ENCODE results near the gene PLA2G5.
"Not testable (repeated sequence)": the region's sequence is repeated elsewhere in the genome, so short reads cannot be mapped to it uniquely, and the experiment has no call there.

Gene PLA2G5, protein sequence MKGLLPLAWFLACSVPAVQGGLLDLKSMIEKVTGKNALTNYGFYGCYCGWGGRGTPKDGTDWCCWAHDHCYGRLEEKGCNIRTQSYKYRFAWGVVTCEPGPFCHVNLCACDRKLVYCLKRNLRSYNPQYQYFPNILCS

DNA sequence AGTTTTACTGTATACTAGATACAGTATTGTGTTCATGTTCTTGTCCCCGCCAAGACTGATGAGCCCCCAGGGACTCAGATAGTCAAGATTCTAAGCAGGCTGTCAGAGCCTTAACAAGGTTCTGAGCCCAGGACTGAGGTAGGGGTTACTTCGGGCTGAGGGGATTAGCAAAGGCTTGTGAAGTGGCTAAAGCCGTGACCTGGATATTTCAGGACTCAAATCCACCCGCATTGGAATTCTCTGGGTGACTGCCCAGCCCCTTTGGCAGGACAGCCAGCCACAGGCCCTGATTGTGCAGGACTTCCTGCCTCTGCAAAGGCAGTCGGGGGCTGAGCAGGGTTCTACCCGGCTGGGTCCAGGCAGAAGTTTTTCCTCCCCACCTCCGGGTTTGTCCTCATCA, at the start of gene PLA2G5:
Gene PLA2G5, plus strand, starts transcription at position 321 of the 400 bp plus-strand sequence. CDS start 14,637 bp downstream, outside the sequence.
- Histone ChIP-seq H3K4me1 (ENCODE audit: control insufficient read depth, low read depth, low read length) (no peaks in the 10 kb centered on the region), H3K9ac (ENCODE audit: low read length) (no peak within 1 kb of the TSS), H3K4me3 (ENCODE audit: low read length) (no peak within 1 kb of the TSS), H3K9me3 (ENCODE audit: control insufficient read depth, low read depth, low read length) (no peaks in the 10 kb centered on the region), H3K36me3 (ENCODE audit: control insufficient read depth, low read depth, low read length) (no peaks in the 10 kb centered on the region), H3K27ac (ENCODE audit: low read length) (no peak within 1 kb of the TSS), H3K27me3 (ENCODE audit: control insufficient read depth, insufficient read depth, low read length) (no peaks in the 10 kb centered on the region)

DNA sequence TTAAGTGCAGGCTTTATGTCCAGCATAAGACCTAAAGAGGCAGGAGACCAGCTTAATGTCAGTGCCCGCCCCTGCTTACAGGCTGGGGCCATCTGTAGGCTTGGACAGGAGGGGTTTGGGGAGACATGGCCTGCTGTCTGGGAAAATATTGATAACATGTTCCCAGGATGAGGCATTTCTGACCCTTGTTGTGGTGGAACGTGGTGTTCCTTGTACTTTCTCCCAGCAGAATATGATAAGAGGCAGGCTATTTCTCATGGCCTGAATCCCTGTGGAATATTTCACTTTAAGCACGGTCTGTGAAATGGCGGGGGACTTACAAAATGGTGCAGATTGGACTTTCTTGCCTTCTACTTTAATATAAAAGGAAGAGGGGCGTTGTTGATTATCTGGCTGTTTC, 41.9 kb upstream of the PLA2G5 start:
- Histone ChIP-seq H3K27me3 (ENCODE audit: control insufficient read depth, insufficient read depth, low read length) (no peaks in the 10 kb centered on the region), H3K4me1 (ENCODE audit: control insufficient read depth, low read depth, low read length) (no peaks in the 10 kb centered on the region), H3K36me3 (ENCODE audit: control insufficient read depth, low read depth, low read length) (no peaks in the 10 kb centered on the region), H3K9ac (ENCODE audit: low read length) (no peak overlapping the region), H3K4me3 (ENCODE audit: low read length) (no peak overlapping the region), H3K9me3 (ENCODE audit: control insufficient read depth, low read depth, low read length) (no peaks in the 10 kb centered on the region), H3K27ac (ENCODE audit: low read length) (no peak overlapping the region)

DNA sequence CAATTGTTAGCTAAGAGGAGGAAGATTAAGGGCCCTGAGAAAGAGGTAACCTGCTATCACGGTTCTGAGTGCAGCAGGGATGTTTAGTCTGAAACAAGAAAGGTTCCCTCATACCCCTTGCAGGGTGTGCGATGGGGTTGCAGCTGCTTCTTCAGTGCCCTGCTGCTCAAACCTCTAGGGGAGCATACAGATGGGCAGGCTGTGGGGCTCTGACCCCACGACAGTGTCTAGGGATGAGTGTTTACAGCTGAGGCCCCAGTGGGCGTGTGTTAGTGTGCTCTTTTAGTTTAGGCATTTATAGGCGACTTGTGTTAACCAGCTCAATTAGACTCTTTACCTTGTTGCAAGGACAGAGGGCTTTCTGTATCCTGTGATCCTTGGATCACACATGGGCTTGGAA, 41.3 kb upstream of the PLA2G5 start:
- Histone ChIP-seq H3K9me3 (ENCODE audit: control insufficient read depth, low read depth, low read length) (no peaks in the 10 kb centered on the region), H3K27ac (ENCODE audit: low read length) (no peak overlapping the region)

DNA sequence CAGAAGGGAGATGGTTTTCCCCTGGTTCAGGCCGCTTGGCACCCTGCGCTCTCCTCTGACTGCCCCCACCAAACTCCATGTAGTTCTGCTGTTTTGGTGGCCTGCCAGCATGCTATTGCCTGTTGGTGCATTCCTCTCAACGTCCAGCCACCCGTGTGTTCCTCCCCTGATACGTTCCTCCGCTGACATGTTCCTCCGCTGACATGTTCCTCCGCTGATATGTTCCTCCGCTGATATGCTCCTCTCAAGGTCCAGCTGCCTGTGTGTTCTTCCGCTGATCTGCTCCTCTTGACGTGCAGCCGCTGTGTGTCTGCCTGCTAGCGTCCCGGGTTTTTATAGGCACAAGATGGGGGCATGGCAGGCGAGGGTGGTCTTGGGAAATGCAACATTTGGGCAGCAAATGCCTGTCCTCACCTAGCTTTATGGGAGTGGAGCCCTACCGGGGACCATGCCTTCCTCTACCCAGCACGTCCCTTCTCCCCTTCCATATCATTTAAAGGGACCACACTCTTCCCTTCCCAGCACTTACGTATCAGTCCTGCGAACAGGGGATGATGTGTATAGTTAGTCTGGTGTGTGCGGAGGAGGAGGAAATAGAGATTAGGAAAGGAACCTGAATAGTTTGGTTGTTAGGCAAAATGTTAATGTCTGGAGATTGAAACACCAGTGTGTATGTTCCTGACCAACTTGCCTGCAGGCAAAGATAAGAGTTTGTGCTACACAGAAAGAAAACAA, 40.6 kb upstream of the PLA2G5 start:
- Histone ChIP-seq H3K27ac (ENCODE audit: low read length) (no peak overlapping the region), H3K9ac (ENCODE audit: low read length) (no peak overlapping the region), H3K27me3 (ENCODE audit: control insufficient read depth, insufficient read depth, low read length) (no peaks in the 10 kb centered on the region), H3K36me3 (ENCODE audit: control insufficient read depth, low read depth, low read length) (no peaks in the 10 kb centered on the region), H3K9me3 (ENCODE audit: control insufficient read depth, low read depth, low read length) (no peaks in the 10 kb centered on the region), H3K4me3 (ENCODE audit: low read length) (no peak overlapping the region), H3K4me1 (ENCODE audit: control insufficient read depth, low read depth, low read length) (no peaks in the 10 kb centered on the region)

More for the DNA sequence above, 41.3 kb upstream of the PLA2G5 start:
- Histone ChIP-seq H3K4me1 (ENCODE audit: control insufficient read depth, low read depth, low read length) (no peaks in the 10 kb centered on the region), H3K4me3 (ENCODE audit: low read length) (no peak overlapping the region), H3K36me3 (ENCODE audit: control insufficient read depth, low read depth, low read length) (no peaks in the 10 kb centered on the region), H3K27me3 (ENCODE audit: control insufficient read depth, insufficient read depth, low read length) (no peaks in the 10 kb centered on the region), H3K9ac (ENCODE audit: low read length) (no peak overlapping the region)

DNA sequence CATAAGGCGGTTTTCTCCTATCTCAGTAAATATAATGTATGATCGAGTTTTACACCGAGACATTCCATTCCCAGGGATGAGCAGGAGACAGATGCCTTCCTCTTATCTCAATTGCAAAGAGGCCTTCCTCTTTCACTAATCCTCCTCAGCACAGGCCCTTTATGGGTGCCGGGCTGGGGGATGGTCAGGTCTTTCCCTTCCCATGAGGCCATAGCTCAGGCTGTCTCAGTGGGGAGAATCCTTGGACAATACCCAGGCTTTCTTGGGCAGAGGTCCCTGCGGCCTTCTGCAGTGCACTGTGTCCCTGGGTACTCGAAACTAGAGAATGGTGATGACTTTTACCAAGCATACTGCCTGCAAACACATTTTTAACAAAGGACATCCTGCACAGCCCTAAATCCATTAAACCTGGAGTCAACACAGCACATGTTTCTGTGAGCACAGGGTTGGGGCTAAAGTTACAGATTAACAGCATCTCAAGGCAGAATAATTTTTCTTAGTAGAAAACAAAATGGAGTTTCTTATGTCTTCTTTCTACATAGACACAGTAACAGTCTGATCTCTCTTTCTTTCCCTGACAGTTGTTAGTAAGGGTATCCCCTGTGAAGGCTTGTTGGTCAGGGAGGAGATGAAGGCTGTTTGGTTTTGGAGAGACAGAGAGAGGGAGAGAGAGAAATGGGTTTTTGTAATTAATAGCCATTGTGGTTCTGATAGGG, 39.4 kb upstream of the PLA2G5 start:
- H3K27ac ChIP-seq (ENCODE audit: low read length); H3K9ac ChIP-seq (ENCODE audit: low read length); H3K4me3 ChIP-seq (ENCODE audit: low read length); H3K36me3 ChIP-seq (ENCODE audit: control insufficient read depth, low read depth, low read length); H3K9me3 ChIP-seq (ENCODE audit: control insufficient read depth, low read depth, low read length); H3K4me1 ChIP-seq (ENCODE audit: control insufficient read depth, low read depth, low read length); H3K27me3 ChIP-seq (ENCODE audit: control insufficient read depth, insufficient read depth, low read length): not testable (repeated sequence)

DNA sequence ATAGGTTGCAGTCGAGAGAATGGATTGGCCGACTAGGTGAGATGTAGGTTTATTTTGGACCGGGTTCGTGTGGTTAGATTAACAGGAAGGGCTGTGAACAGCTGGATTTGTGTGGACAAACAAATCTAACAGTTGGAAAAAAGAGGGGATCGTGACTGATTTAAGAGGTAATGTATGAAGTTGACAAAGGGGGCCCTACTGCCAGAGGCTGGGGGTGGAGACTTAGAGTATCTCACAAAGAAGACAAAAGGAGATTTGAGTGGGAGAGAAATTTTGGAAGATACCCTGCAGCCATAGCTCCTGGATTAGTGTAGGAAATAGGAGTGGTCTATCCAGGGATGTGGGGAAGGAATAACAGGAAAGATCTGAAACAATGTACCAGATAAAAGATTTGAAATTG, 38.8 kb upstream of the PLA2G5 start:
- no peaks in the 10 kb centered on the region for H3K4me1 ChIP-seq (ENCODE audit: control insufficient read depth, low read depth, low read length)
- no peaks in the 10 kb centered on the region for H3K9me3 ChIP-seq (ENCODE audit: control insufficient read depth, low read depth, low read length)
- H3K4me3 ChIP-seq (ENCODE audit: low read length), result no peak overlapping the region
- no peaks in the 10 kb centered on the region for H3K36me3 ChIP-seq (ENCODE audit: control insufficient read depth, low read depth, low read length)
- H3K9ac ChIP-seq (ENCODE audit: low read length), result no peak overlapping the region
- H3K27ac ChIP-seq (ENCODE audit: low read length), result no peak overlapping the region
- H3K27me3 ChIP-seq (ENCODE audit: control insufficient read depth, insufficient read depth, low read length), result no peaks in the 10 kb centered on the region

DNA sequence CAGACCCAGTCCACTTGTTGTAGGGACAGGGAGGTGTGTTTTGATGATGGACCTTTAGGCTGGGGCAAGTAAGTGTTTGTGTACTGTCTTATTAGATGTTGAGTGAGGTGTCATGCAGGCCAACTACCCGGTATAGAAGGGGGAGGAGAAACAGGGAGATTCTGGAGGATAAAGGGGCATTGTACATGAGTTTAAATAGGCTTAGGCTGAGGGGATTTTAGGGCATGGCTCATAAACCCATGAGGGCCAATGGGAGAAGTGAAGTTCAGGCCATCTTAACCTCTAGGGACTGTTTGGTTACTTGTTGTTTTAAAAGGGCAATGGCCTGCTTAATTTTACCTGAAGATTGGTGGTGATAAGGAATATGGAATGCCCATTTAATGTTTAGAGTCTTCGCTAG, 38.2 kb upstream of the PLA2G5 start:
- Histone ChIP-seq H3K36me3 (ENCODE audit: control insufficient read depth, low read depth, low read length) (no peaks in the 10 kb centered on the region), H3K9ac (ENCODE audit: low read length) (no peak overlapping the region), H3K9me3 (ENCODE audit: control insufficient read depth, low read depth, low read length) (no peaks in the 10 kb centered on the region), H3K4me1 (ENCODE audit: control insufficient read depth, low read depth, low read length) (no peaks in the 10 kb centered on the region), H3K4me3 (ENCODE audit: low read length) (no peak overlapping the region), H3K27me3 (ENCODE audit: control insufficient read depth, insufficient read depth, low read length) (no peaks in the 10 kb centered on the region), H3K27ac (ENCODE audit: low read length) (no peak overlapping the region)

DNA sequence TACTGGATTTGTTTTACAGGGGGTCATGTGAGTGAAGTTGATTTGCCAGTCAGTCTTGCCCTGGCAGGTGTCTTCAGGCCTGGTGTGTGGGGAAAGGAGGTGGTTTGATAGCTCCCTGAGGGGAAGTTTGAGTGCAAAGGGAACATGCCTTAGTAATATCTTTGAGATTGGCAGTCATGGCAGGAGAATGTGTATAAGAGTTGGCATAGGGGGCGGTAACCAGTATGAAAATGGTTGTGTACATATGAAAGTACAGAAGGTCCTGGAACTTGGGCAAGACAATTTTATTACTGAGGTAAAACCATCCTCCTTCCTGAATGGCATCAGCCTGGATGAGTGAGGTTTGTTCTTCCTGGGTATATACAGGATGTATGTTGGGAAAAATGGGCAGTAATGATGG, 37.6 kb upstream of the PLA2G5 start:
- H3K9ac ChIP-seq (ENCODE audit: low read length), result no peak overlapping the region
- no peaks in the 10 kb centered on the region for H3K4me1 ChIP-seq (ENCODE audit: control insufficient read depth, low read depth, low read length)
- H3K4me3 ChIP-seq (ENCODE audit: low read length), result no peak overlapping the region
- H3K27ac ChIP-seq (ENCODE audit: low read length), result no peak overlapping the region
- no peaks in the 10 kb centered on the region for H3K27me3 ChIP-seq (ENCODE audit: control insufficient read depth, insufficient read depth, low read length)
- H3K36me3 ChIP-seq (ENCODE audit: control insufficient read depth, low read depth, low read length), result no peaks in the 10 kb centered on the region
- H3K9me3 ChIP-seq (ENCODE audit: control insufficient read depth, low read depth, low read length), result no peaks in the 10 kb centered on the region

DNA sequence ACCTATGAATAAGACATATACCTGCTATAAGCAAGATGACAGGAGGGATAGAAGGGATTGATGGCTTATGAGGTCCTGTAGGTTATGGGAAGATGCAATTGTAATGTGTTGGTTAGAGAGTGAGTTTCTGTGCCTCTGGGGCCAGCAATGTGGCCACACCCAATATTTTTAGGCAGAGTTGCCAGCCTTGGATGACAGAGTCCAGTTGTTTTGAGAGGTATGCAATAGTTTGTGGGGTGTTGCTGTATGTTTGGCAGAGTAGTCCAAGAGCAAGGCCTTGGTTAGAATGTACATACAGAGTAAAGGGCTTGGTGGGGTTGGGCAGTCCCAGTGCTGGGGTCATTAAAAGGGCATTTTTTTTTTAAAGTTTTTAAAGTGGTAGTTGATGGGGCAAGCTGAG, 36.6 kb upstream of the PLA2G5 start:
- no peak overlapping the region for H3K4me3 ChIP-seq (ENCODE audit: low read length)
- H3K4me1 ChIP-seq (ENCODE audit: control insufficient read depth, low read depth, low read length), result no peaks in the 10 kb centered on the region
- no peaks in the 10 kb centered on the region for H3K27me3 ChIP-seq (ENCODE audit: control insufficient read depth, insufficient read depth, low read length)
- no peaks in the 10 kb centered on the region for H3K36me3 ChIP-seq (ENCODE audit: control insufficient read depth, low read depth, low read length)
- no peaks in the 10 kb centered on the region for H3K9me3 ChIP-seq (ENCODE audit: control insufficient read depth, low read depth, low read length)
- H3K9ac ChIP-seq (ENCODE audit: low read length), result no peak overlapping the region
- H3K27ac ChIP-seq (ENCODE audit: low read length), result no peak overlapping the region

DNA sequence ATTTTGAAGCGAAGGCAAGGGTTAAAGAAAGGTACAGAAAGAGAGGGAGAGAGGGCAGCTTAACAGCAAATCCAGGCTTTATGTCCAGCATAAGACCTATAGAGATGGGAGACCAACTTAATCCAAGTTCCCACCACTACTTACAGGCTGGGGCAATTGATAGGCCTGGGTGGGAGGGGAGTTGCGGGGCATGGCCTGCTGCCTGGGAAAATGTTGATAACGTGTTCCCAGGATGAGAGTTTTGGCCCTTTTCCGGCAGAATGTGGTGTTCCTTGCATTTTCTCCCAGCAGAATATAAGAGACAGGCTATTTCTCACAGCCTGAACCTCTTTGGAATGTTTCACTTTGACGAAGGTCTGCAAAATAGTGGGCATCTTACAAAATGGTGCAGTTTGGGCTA, 34.9 kb upstream of the PLA2G5 start:
- Histone ChIP-seq H3K9ac (ENCODE audit: low read length) (no peak overlapping the region), H3K4me1 (ENCODE audit: control insufficient read depth, low read depth, low read length) (no peaks in the 10 kb centered on the region), H3K4me3 (ENCODE audit: low read length) (no peak overlapping the region), H3K36me3 (ENCODE audit: control insufficient read depth, low read depth, low read length) (no peaks in the 10 kb centered on the region), H3K27me3 (ENCODE audit: control insufficient read depth, insufficient read depth, low read length) (no peaks in the 10 kb centered on the region), H3K9me3 (ENCODE audit: control insufficient read depth, low read depth, low read length) (no peaks in the 10 kb centered on the region), H3K27ac (ENCODE audit: low read length) (no peak overlapping the region)

DNA sequence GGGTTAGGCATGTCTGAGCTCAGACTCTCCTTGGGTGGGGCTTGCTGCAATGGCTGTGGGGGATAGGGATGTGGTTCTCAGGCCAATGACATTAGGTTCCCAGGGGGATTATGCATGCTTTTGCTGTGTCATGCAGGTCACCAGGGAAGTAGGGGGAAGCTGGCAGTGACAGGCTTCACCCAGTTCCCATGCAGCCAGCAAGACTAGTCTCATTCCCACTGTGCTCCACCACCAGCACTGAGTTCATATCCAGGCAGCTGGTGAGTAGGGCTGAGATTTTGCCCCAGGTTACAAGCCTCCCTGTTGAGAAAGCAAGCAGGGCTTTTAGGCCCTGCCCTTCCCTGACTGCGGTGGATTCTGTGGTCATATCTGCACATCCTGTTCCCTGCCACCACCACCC, 32.1 kb upstream of the PLA2G5 start:
- H3K4me3 ChIP-seq (ENCODE audit: low read length), result no peak overlapping the region
- no peak overlapping the region for H3K27ac ChIP-seq (ENCODE audit: low read length)
- no peaks in the 10 kb centered on the region for H3K27me3 ChIP-seq (ENCODE audit: control insufficient read depth, insufficient read depth, low read length)
- no peak overlapping the region for H3K9ac ChIP-seq (ENCODE audit: low read length)
- no peaks in the 10 kb centered on the region for H3K4me1 ChIP-seq (ENCODE audit: control insufficient read depth, low read depth, low read length)
- no peaks in the 10 kb centered on the region for H3K36me3 ChIP-seq (ENCODE audit: control insufficient read depth, low read depth, low read length)
- no peaks in the 10 kb centered on the region for H3K9me3 ChIP-seq (ENCODE audit: control insufficient read depth, low read depth, low read length)

DNA sequence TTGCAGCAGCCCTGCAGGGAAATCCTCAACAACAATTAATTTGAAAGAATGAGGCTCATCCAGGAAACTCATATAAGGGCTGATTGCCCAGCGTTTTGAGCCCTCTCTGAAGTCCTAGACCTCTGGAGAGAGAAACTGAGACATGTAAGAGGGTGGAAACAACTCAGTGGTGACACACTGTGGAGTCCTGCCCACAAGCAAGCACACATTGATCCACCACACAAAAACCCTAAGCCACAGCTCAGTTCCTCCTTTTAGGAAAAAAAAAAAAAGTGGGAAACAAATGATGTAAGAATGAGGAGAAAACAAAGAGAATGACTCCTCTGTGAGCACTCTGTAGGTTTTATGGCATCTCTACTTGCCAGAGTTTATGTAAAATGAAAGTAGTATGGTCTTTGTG, 22.9 kb upstream of the PLA2G5 start:
- H3K27ac ChIP-seq (ENCODE audit: low read length), result no peak overlapping the region
- no peak overlapping the region for H3K4me3 ChIP-seq (ENCODE audit: low read length)
- peaks cover 33% of the 10 kb centered on the region for H3K9me3 ChIP-seq (ENCODE audit: control insufficient read depth, low read depth, low read length)

More for the DNA sequence above, 22.9 kb upstream of the PLA2G5 start:
- Histone ChIP-seq H3K27me3 (ENCODE audit: control insufficient read depth, insufficient read depth, low read length) (no peaks in the 10 kb centered on the region), H3K4me1 (ENCODE audit: control insufficient read depth, low read depth, low read length) (no peaks in the 10 kb centered on the region), H3K36me3 (ENCODE audit: control insufficient read depth, low read depth, low read length) (no peaks in the 10 kb centered on the region), H3K9ac (ENCODE audit: low read length) (no peak overlapping the region)
